IPS DF 6.9 (cell line): ENCODE measurements around the gene IFIT2.

Experiments
- DNase-seq: peaks from one replicate; pipeline ENCODE4 v3.0.0-alpha.2; 2013; ENCODE audit warnings: low read depth, low spot score
- H3K27ac ChIP-seq: one replicate; pipeline ENCODE4 v1.5.1; 2013; ENCODE audit warnings: low read length, control low read depth
- H3K27me3 ChIP-seq: 2 replicates; pipeline ENCODE4 v1.6.1; 2013; ENCODE audit warnings: mild to moderate bottlenecking, low read length; ENCODE audit not compliant: control insufficient read depth, insufficient read depth
- H3K36me3 ChIP-seq: 2 replicates; pipeline ENCODE4 v1.6.1; 2013; ENCODE audit warnings: low read length; ENCODE audit not compliant: control insufficient read depth, insufficient read depth
- H3K4me1 ChIP-seq: 2 replicates; pipeline ENCODE4 v1.6.1; 2013; ENCODE audit warnings: low read length; ENCODE audit not compliant: control insufficient read depth, insufficient read depth
- H3K4me3 ChIP-seq: 2 replicates; pipeline ENCODE4 v1.5.1; 2013; ENCODE audit warnings: mild to moderate bottlenecking, low read length
- H3K9me3 ChIP-seq: 2 replicates; pipeline ENCODE4 v1.6.1; 2013; ENCODE audit warnings: low read length, inconsistent platforms; ENCODE audit not compliant: control insufficient read depth, insufficient read depth
- WGBS: extraction: QIAGEN DNeasy Blood & Tissue Kit; methylation state at CpG from one replicate; pipeline ENCODE4 v1.1.7; 2013; ENCODE audit warnings: mixed read lengths, missing lambda C conversion rate; ENCODE audit not compliant: insufficient read length, insufficient coverage; 5-methylcytosine and 5-hydroxymethylcytosine counted together

Gene IFIT2

GRCh38 chr10:89297356-89297755 is 4.5 kb upstream of the IFIT2 start:
- WGBS: no CpG with 5 or more reads among the region's 4 CpGs
- no peak overlapping the region for H3K27ac ChIP-seq
- no peaks in the 10 kb centered on the region for H3K4me1 ChIP-seq
- no peaks in the 10 kb centered on the region for H3K27me3 ChIP-seq
- H3K9me3 ChIP-seq: no peaks in the 10 kb centered on the region
- no peaks in the 10 kb centered on the region for H3K36me3 ChIP-seq
- DNase-seq: no peak
- no peak overlapping the region for H3K4me3 ChIP-seq

- no CpG with 5 or more reads among the region's 5 CpGs for whole genome bisulfite sequencing
- no peaks in the 10 kb centered on the region for H3K27me3 ChIP-seq
- H3K4me3 ChIP-seq: no peak overlapping the region
- no peaks in the 10 kb centered on the region for H3K36me3 ChIP-seq
- no peak for DNase-seq
- no peaks in the 10 kb centered on the region for H3K4me1 ChIP-seq
- no peaks in the 10 kb centered on the region for H3K9me3 ChIP-seq
- no peak overlapping the region for H3K27ac ChIP-seq
Observed at GRCh38 chr10:89297791-89298190, 4.1 kb upstream of the IFIT2 start.

- no CpG with 5 or more reads among the region's 4 CpGs for WGBS
- no peak for DNase-seq
- H3K9me3 ChIP-seq: no peaks in the 10 kb centered on the region
- H3K4me3 ChIP-seq: no peak overlapping the region
- H3K36me3 ChIP-seq: no peaks in the 10 kb centered on the region
- no peaks in the 10 kb centered on the region for H3K4me1 ChIP-seq
- H3K27ac ChIP-seq: no peak overlapping the region
- H3K27me3 ChIP-seq: no peaks in the 10 kb centered on the region
Observed at GRCh38 chr10:89299031-89299430, 2.8 kb upstream of the IFIT2 start.

- H3K27me3 ChIP-seq: no peaks in the 10 kb centered on the region
- H3K9me3 ChIP-seq: no peaks in the 10 kb centered on the region
- no CpG with 5 or more reads among the region's 2 CpGs for WGBS
- no peak for DNase-seq
- no peaks in the 10 kb centered on the region for H3K36me3 ChIP-seq
- no peaks in the 10 kb centered on the region for H3K4me1 ChIP-seq
- no peak overlapping the region for H3K27ac ChIP-seq
- H3K4me3 ChIP-seq: no peak overlapping the region
Observed at GRCh38 chr10:89301232-89301631, 614 bp upstream of the IFIT2 start.

- no peak overlapping the region for H3K27ac ChIP-seq
- H3K27me3 ChIP-seq: no peaks in the 10 kb centered on the region
Observed at GRCh38 chr10:89302625-89303024, 779 bp downstream of the IFIT2 start.

GRCh38 chr10:89303161-89303560 is 1.3 kb downstream of the IFIT2 start:
- no peaks in the 10 kb centered on the region for H3K27me3 ChIP-seq
- H3K4me1 ChIP-seq: no peaks in the 10 kb centered on the region
- H3K9me3 ChIP-seq: no peaks in the 10 kb centered on the region
- no peak overlapping the region for H3K4me3 ChIP-seq
- no peaks in the 10 kb centered on the region for H3K36me3 ChIP-seq
- DNase-seq: no peak
- H3K27ac ChIP-seq: no peak overlapping the region
- no CpG with 5 or more reads among the region's 2 CpGs for WGBS

More at GRCh38 chr10:89302625-89303024, 779 bp downstream of the IFIT2 start:
- Histone ChIP-seq H3K36me3 (no peaks in the 10 kb centered on the region), H3K4me3 (no peak overlapping the region), H3K9me3 (no peaks in the 10 kb centered on the region), H3K4me1 (no peaks in the 10 kb centered on the region)
- no CpG with 5 or more reads among the region's 3 CpGs for WGBS
- DNase-seq: no peak

- Histone ChIP-seq H3K9me3 (no peaks in the 10 kb centered on the region), H3K27me3 (no peaks in the 10 kb centered on the region), H3K27ac (no peak overlapping the region), H3K36me3 (no peaks in the 10 kb centered on the region), H3K4me1 (no peaks in the 10 kb centered on the region), H3K4me3 (no peak overlapping the region)
- no peak for DNase-seq
- WGBS: no CpG with 5 or more reads among the region's 4 CpGs
Observed at GRCh38 chr10:89304026-89304425, 2.2 kb downstream of the IFIT2 start.

GRCh38 chr10:89304446-89304845 is 2.6 kb downstream of the IFIT2 start:
- no CpG with 5 or more reads among the region's 2 CpGs for WGBS
- no peak overlapping the region for H3K27ac ChIP-seq
- no peak overlapping the region for H3K4me3 ChIP-seq

GRCh38 chr10:89304925-89305324 is 3.1 kb downstream of the IFIT2 start:
- H3K27me3 ChIP-seq: no peaks in the 10 kb centered on the region
- no peak overlapping the region for H3K4me3 ChIP-seq
- H3K4me1 ChIP-seq: no peaks in the 10 kb centered on the region
- no peak for DNase-seq
- no peaks in the 10 kb centered on the region for H3K9me3 ChIP-seq
- H3K27ac ChIP-seq: no peak overlapping the region
- H3K36me3 ChIP-seq: no peaks in the 10 kb centered on the region

More at GRCh38 chr10:89304446-89304845, 2.6 kb downstream of the IFIT2 start:
- no peak for DNase-seq
- no peaks in the 10 kb centered on the region for H3K9me3 ChIP-seq
- no peaks in the 10 kb centered on the region for H3K27me3 ChIP-seq
- H3K4me1 ChIP-seq: no peaks in the 10 kb centered on the region
- no peaks in the 10 kb centered on the region for H3K36me3 ChIP-seq

- no CpG with 5 or more reads among the region's 9 CpGs for WGBS
Observed at GRCh38 chr10:89305766-89306433, 4.1 kb downstream of the IFIT2 start.

More at GRCh38 chr10:89305766-89306433, 4.1 kb downstream of the IFIT2 start:
- Histone ChIP-seq H3K27me3 (no peaks in the 10 kb centered on the region), H3K27ac (no peak overlapping the region), H3K4me3 (no peak overlapping the region), H3K9me3 (no peaks in the 10 kb centered on the region), H3K36me3 (no peaks in the 10 kb centered on the region), H3K4me1 (no peaks in the 10 kb centered on the region; the same call in 1 of the 2 replicates)
- DNase-seq: no peak
